Umbilical cord (tissue), 2 donors: Measurements from ENCODE around the gene IL4R. TPM values are rescaled to one million over a fixed set of nuclear protein-coding genes. Genes with fewer than 3 reads are reported as not detected.
"Not testable (repeated sequence)": the region's sequence is repeated elsewhere in the genome, so short reads cannot be mapped to it uniquely, and the experiment has no call there.

ENCODE experiments used
- DNase-seq: peaks from one replicate; pipeline ENCODE4 v3.0.0-alpha.2; 2015; ENCODE audit warnings: low spot score
- total RNA-seq: library from RNA; depleted of rRNA; stranded (reverse); fragments of >200 nt; gene quantifications from one replicate; pipeline ENCODE4 v1.2.3, GENCODE V29; 2014; ENCODE audit warnings: low replicate concordance; ENCODE audit not compliant: insufficient read depth

IL4R gene
- total RNA-seq, 1 donor from 2014 or later: 13.0 TPM

DNA sequence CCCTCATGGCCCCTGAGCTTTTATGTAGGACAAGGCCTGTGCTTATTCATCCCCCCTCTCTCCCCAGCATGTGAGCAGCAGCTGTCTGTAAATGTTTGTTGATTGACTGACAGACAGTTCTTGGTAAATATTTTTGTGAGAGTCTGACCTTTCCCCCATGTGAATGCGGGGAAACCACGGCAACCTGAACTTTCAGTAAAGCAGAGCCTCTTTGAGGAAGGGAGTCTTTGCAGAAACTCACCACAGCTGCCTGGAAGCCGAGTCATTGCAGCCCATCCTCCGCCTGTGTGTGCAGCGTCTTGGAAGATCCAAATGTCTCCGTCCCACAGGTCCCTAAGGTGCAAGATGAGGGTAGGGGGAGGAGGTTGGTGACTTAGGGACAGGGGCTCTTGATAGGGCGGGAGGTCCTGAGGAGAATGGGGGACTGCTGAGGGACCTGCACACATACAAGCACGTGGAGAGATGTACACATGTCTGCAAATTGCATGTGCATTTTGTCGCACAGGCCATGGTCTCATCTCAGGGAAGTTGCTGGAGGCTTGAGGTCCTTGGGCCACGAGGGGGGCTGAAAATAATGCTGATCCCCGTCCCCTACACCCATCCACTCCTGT is 65.2 kb downstream of the IL4R start:
- no peak for DNase-seq

DNA sequence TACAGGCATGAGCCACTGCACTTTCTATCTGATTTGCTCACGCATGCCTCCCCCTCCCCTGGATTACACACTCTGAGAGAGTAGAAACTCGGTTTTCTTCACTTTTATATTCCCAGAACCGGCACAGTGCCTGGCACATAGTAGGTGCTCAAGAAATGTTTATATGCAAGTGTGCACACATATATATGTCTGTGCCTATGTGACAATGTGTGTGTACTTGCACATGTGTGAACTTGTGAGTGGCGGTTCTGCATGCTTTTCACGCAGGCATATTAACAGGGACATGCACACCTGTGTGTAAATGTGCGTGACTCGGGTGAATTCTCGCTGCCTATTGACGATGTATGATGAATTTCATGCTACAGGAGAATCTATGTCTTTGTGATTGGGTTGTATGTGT is 66.1 kb downstream of the IL4R start:
- DNase-seq: no peak

DNA sequence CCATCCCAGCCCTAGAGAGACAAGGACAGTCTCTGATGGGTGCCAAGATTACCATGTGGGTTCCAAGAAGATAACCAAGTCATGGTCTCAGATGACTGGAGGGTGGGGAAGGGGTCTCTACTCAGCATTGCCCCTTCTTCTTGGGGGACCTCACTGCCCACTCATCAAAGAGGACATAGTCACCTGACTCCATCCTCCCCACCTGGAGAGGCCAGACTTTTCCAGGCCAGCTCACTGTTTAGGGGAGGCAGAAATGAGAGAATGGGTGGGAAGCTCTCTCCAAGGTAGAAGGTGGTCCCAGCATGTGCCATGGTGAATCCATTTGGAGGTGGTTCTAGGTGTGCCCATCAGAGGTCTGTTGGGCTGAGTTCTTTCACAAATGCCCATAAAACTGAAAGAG is 67.5 kb downstream of the IL4R start:
- DNase-seq: no peak

DNA sequence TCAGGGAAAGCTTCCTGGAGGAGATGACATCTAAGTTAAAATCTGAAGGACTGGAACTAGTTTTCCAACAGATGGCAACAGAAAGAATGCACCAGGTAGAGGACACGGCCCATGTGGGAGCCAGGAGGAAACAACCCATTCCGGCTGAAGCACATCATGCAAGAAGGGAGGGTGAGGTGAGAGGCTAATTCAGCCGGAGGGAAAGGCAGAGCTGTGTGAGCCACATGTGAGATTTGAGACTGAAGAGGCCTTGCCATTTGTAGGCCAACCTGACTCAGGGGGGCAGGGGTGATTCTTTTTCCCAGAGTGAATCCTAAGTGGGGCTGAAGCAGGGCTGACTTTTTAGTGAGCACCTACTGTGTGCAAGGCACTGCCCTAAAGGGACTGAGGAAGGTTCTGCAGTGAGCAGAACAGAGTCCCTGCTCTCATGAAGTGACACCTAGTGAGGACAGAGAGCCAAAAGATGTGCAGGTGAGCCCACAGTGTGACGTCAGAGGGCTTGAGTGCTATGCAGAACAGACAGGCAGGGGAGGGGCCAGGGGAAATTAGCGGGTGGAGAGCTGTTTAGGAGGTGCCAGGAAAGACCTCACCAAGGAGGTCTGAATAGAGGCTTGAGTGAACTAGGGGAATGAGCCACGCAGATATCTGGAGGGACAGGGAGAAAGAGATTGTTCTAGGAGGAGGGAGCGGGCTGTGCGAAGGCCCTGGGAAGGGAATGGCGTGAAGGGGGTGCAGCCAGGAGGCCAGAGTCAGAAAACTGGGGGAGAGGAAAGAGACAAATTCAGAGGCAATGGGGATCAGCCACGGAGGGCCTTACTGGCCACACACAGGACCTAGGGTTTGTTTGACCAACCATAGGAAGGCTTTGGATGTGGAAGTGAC is 68.4 kb downstream of the IL4R start:
- DNase-seq: no peak

DNA sequence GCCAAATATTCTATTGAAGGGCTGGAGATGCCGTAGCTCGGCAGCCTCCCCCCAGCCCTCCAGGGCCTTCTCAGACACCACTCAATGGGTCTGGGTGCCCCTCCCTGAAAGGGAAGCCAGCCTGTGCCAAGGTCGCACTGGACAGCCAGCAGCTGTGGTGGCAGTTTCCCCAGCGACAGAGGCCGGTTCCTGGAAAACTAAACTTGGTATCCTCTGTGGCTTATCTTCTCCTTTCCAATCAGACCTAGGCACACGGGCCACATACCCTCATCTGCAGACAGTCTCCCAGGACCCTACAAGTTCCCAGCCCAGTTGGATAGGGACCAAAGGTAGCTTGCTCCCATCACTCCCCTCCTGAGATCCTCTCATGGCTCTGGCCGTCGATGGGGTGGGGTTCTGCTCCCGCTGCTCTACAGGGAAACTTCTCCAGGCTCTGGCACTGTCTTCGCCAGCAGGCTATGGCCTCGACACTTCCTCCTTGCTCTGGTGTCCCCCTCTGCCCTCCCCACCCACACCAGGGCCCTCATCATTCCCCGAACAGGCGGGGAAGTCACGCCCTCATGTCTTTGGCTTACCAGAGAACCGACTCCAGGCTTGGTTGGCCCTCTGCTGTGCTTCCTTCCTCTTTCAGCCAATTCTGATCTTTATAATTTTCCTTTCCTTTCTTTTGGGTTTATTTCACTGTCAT is 69.9 kb downstream of the IL4R start:
- DNase-seq: no peak

DNA sequence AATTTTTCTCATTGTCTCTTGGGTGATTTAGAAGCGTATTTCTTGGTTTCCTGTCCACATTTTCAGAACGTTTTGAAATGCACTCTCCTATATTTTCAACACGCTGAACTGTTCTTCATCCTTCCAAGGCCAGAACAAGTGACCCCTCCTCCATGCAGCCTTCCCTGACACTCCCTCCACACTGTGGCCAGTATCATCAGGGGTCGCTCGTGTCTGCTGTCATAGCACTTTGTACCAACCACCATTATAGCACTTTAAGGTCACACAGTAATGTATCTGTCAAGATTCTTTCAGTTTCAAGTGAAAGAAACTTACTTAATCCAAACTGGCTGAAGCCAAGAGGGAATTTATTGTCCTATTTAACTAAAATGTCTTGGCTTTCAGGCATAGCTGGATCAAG is 70.7 kb downstream of the IL4R start:
- no peak for DNase-seq

DNA sequence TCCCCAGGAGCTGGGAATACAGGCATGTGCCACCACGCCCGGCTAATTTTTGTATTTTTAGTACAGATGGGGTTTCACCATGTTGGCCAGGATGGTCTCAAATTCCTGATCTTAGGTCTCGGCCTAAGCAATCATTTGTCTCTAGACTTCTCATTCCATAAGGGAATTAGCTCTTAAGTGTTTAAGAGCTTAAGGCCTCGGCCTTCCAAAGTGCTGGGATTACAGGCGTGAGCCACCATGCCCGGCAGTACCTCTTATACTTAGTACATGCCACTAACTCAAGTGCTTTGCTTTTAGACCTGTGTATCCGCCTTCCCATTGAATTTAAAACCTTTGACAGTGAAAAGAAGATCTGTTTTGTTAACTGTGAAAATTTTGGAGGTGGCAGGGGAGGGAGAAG is 71.6 kb downstream of the IL4R start:
- DNase-seq: no peak

DNA sequence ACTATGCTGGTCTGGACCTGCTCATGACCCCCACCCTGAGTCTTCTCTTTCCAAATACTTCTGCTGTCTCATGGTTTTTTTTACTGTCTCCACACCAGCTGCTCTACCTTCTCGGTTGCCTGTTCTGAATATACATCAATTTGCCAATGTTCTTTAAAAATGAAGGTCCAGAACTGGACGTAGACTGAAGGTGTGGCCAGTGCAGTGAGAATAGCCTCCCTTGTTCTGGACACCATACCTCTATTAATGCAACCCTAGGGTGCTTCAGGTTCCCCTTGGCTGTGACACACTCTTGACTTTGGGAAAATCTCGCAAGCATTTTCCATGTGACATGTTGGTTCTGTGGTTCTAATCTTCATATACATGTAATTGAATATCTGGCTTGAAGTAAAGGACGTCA is 72.9 kb downstream of the IL4R start:
- no peak for DNase-seq

DNA sequence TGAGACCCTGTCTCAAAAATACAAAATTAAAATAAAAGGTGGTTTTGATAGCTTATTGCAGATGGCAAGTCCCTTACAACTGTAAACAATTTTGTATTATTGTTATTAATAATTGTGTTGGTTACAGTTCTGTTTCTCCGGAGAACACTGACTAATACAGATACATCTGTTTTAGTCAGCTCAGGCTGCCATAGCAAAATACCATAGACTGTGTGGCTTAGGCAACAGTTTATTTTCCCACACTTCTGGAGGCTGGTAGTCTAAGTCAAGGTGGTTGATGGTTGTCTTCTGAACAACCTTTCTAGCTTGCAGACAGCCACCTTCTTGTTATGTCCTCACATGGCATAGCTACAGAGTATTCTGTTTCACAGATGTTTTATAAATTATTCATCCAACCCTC is 74.0 kb downstream of the IL4R start:
- no peak for DNase-seq

DNA sequence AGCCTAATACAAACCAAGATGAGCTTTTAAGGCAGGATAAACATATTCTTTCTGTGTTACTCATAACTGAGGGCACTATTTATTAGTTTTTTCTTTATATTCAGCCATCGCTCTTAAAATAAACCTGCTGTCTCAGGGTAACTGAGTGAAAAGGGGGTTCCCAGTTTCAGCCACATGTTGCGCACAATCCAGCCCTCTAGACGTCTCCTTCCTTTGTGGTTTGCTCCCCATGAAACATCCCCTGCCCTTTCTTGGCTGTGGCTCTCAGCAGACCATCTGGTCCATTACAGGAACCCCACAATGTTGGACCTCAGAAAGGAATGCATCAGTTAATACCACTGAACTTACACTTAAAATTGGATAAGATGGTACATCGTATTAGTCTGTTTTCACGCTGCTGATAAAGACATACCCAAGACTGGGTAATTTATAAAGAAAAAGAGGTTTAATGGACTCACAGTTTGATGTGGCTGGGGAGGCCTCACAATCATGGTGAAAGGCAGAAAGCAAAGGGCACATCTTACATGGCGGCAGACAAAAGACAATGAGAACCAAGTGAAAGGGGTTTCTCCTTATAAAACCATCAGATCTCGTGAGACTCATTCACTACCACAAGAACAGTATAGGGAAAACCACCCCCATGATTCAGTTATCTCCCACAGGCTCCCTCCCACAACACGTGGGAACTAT is 75.6 kb downstream of the IL4R start:
- no peak for DNase-seq

DNA sequence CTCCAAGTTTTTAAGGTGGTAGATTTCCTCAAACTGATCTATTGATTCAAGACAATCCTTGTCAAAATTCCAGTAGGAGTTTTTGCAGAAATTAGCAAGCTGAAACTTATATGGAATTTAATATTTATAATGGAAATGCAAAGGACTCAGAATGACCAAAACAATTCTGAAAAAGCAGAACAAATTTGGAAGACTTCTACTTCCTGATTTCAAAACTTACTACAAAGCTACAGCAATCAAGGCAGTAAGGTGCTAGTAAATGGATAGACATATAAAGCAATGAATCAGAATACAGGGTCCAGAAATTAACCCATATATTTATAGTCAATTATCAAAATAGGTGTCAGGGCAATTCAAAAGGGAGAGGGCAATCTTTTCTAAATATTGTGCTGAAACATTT is 76.4 kb downstream of the IL4R start:
- no peak for DNase-seq

DNA sequence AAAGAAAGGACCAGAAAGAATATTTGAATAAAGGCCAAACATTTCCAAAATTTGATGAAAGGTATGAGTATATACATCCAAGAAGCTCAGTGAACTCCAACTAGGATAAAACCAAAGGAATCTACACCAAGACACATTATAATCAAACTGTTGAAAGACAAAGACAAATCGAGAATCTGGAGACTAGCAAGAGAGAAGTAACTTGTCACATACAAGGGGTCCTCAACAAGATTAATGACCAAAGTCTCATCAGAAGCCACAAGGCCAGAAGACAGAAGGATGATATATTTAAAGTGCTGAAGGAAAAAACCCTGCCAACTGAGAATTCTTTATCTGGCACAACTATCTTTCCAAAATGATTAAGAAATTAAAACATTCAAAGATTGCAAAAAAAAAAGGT is 78.9 kb downstream of the IL4R start:
- no peak for DNase-seq

DNA sequence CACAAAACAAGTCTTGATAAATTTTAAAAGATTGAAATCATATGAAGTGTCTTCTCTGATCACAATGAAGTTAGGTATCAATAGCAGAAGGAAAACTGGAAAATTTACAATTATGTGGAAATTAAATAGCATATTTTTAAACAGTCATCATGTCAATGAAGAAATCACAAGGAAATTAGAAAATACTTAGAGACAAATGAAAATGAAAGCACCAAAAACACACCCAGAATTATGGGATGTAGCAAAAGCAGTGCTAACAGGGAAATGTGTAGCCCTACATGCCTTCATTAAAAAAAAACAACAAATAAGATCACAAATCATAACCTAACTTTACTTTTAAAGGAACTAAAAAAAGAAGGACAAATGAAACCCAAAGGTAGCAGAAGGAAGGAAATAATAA is 80.7 kb downstream of the IL4R start:
- DNase-seq: no peak

DNA sequence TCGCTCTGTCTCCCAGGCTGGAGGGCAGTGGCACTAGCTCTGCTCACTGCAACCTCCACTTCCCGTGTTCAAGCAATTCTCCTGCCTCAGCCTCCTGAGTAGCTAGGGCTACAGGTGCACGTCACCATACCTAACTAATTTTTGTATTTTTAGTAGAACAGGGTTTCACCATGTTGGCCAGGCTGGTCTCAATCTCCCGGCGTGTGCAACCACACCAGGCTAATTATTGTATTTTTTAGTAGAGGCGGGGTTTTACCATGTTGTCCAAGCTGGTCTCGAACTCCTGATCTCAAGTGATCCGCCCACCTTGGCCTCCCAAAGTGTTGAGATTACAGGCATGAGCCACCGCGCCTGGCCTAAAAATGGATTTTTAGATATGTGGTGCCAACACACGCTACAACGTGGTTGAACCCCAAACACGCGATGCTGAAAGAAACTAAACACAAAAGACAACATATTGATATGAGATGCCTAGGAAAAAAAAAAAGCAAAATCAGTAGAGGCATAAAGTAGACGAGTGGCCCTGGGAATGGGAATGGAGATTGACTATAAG is 84.6 kb downstream of the IL4R start:
- DNase-seq: not testable (repeated sequence)

DNA sequence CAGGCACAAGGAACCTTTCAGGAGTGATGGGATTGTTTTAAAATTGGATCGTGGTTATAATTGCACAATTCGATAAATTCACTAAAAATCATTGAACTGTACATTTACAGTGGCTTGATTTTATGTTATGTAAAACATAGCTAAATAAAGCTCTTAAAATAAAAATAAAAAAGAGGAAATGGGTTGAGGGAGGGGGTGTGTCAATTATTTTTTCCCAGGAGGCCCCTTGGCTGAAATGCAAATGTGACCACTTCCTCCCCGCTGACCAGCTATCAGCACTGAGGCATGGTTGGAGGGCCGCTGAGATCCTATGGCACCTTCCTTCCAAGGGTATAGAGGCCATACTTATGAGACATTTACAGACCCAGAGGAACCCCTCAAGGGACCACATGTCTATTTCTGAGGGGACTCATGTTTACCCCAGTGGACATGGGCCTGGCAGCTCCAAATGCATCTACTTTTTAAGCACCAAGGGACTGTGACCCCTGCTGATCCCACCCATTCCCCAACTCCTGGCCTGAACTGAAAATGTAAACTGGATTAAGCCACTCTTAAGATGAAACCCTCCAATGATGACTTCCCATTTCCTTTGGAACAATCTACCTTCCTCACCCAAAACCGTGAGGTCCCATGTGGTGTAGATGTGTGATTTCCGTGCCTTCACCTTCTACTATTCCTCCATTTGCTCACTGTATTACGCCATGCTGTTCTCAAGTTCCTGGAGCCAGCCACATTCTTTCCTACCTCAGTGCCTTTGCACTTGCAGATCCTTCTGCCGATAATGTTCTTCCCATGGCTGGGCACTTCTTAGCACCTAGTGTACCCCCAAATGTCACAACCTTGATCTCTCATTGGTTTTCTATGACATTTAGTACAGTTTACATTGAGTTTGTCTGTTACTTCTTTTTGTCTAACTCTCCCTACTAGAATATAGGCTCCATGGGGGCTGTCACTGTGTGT is 85.4 kb downstream of the IL4R start:
- DNase-seq: no peak

DNA sequence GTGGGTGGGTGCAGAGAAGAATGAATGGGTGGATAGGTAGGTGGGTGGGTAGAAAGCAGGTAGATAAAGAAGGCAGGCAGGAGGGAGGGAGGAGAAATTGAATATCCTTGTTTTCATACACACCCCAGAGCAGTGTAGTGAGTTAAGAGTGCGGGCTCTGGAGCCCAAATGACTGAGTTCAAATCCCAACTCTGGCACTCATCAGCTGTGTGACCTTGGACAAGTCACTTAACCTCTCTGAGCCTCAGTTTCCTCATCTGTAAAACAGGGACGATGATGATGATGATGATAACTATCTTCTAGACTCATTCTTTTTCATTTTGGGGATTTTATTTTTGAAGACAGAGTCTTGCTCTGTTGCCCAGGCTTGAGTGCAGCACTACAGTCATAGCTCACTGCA is 86.2 kb downstream of the IL4R start:
- no peak for DNase-seq

DNA sequence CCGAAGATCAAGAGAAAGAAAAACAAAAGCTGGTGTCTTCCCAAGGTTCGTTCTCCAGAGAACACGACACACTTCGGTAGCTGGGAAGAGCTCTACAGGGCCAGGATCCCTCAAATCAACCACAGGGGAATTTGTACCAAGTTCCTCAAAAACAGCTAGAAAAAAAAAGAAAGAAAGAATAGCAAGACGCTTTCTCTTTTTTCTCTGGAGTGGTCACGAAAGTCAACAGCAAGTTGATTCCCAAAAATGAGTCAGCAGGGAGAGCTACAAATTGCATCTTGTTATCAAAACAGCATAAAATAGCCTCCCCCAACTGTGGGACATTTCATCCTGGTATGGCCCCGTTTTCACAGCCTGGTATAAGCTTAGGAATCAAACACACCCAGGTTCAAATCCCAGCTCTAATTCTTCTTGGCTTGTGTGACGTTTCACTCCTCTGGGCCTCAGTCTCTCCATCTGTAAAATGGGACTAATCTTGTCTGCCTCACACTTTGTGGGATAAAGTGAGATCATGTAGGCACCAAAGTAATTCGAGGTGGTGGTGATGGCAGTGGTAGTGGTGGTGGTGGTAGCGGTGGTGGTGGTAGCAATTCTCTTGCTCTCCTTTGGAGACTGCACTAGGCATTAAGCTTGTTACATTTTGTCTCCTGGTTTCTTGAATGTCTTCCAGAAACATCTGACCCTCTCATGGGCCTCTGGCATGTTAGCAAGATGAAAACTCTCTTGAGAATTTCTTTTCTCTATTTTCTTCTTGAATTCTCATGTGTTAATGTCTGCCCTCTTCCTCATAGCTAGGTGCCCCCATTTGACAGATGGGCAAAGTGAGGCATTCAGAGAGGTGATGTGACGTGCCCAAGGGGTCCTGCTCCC is 87.2 kb downstream of the IL4R start:
- DNase-seq: no peak

DNA sequence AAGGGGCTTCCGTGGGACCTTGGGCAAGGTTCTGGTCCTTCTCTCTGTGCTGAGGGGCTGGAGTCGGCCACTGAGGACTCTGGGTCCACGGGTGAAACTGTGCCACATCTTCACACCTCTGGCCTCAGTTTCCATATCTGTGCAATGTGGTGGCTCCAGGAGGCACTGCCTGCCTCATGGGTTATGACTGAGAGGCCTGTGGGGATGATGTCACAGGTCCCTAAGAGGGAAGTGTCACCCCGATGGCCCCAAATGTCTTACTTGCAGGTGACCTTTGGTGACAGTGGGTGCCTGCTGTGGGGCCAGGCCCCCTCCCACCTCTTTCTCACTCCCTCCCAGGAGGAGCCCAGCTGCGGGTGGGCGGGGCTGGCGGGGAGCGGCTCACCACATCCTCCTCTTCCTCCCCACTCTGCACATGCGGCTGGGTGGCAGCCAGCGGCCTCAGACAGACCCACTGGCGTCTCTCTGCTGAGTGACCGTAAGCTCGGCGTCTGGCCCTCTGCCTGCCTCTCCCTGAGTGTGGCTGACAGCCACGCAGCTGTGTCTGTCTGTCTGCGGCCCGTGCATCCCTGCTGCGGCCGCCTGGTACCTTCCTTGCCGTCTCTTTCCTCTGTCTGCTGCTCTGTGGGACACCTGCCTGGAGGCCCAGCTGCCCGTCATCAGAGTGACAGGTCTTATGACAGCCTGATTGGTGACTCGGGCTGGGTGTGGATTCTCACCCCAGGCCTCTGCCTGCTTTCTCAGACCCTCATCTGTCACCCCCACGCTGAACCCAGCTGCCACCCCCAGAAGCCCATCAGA is 88.2 kb downstream of the IL4R start, which contains the start of gene IL21R:
TSS of gene IL21R (plus strand) at position 407 of the 801 bp plus-strand sequence. CDS start 27,898 bp downstream, outside the sequence.
- DNase-seq: peak; percentile 22

DNA sequence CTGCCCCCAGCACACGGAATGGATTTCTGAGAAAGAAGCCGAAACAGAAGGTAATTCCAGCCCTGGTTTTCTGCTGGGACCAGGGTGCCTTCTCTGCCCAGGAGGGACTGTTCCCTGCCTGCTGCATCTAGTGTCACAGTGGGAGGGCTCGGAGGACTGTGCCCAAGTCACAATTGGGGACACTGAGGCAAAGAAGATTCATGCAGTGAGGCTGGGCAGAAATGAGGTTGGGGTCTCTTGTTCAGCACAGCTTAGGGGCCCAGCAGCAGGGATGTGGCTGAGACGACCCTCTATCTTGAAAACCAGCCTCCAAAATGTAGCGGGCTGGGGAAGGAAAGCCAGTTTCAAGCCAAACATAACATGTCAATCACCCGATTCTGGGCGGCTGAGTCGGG is 88.8 kb downstream of the IL4R start:
- no peak for DNase-seq
